ENCODE data around the gene GAL3ST2.

DNA sequence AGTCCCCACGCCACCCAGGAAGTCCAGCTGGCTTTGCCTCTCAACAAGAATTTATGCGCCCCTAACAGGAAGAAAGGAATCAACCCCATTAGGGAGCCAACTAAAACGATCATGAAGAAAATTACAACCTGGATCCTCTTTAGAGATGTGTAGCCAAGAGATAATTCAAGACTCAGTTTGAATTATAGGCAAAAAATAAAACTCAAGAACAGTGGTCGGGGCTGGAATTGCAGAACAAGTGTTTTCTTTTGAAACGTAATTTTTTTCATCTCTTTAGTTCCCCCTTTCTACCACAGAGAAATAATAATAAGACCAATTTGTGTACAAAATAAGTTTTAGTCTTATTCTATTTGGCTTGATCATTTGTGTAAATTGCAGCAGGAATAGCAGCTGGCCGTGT, 59.7 kb downstream of the GAL3ST2 start:
- TF ChIP-seq, protein P1, sequence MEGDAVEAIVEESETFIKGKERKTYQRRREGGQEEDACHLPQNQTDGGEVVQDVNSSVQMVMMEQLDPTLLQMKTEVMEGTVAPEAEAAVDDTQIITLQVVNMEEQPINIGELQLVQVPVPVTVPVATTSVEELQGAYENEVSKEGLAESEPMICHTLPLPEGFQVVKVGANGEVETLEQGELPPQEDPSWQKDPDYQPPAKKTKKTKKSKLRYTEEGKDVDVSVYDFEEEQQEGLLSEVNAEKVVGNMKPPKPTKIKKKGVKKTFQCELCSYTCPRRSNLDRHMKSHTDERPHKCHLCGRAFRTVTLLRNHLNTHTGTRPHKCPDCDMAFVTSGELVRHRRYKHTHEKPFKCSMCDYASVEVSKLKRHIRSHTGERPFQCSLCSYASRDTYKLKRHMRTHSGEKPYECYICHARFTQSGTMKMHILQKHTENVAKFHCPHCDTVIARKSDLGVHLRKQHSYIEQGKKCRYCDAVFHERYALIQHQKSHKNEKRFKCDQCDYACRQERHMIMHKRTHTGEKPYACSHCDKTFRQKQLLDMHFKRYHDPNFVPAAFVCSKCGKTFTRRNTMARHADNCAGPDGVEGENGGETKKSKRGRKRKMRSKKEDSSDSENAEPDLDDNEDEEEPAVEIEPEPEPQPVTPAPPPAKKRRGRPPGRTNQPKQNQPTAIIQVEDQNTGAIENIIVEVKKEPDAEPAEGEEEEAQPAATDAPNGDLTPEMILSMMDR (conservative IDR thresholded peaks at IDR 0.05; ENCODE audit: low read depth, low read length), result no peak
- TF ChIP-seq EZH2phosphoT487 (IDR thresholded peaks at IDR 0.05; ENCODE audit: borderline replicate concordance, low read length), result no peak

Data from PC-3 (cell line).